ENCODE data around the gene DUOXA1.

- TF ChIP-seq CTCF (optimal IDR thresholded peaks at IDR 0.05 in 1 of 3, IDR thresholded peaks at IDR 0.05 in 1 of 3, conservative IDR thresholded peaks at IDR 0.05 in 1 of 3; ENCODE audit: extremely low read depth in 1 of 3, insufficient read depth in 2 of 3, low read length in 3 of 3) (no peak), EZH2 (IDR thresholded peaks at IDR 0.05; ENCODE audit: low read length) (no peak)
Measured at GRCh38 chr15:45141386-45141785, 11.7 kb upstream of the DUOXA1 start.

Measured in keratinocyte (primary cell).